Testis (tissue), 2 donors: ENCODE measurements around the gene GOLGA6L10.
"Not testable (repeated sequence)": the region's sequence is repeated elsewhere in the genome, so short reads cannot be mapped to it uniquely, and the experiment has no call there.

Experiments
- POLR2A ChIP-seq: fragments of 450-650 bp; IDR thresholded peaks from one replicate; pipeline ENCODE4 v1.6.1; 2017; ENCODE audit warnings: antibody characterized with exemption, mild to moderate bottlenecking, moderate library complexity
- TF ChIP-seq, protein P1 (sequence below), 3 experiments: fragments of 450-650 bp in 2 of 3; fragments of 200-600 bp in 1 of 3; sonication (generic) in 1 of 3; IDR thresholded peaks; one replicate each; pipeline ENCODE4 v1.5.1; 2016 to 2019; ENCODE audit warnings: antibody characterized with exemption in 3 of 3, mild to moderate bottlenecking in 2 of 3, moderate library complexity in 1 of 3

DNA sequence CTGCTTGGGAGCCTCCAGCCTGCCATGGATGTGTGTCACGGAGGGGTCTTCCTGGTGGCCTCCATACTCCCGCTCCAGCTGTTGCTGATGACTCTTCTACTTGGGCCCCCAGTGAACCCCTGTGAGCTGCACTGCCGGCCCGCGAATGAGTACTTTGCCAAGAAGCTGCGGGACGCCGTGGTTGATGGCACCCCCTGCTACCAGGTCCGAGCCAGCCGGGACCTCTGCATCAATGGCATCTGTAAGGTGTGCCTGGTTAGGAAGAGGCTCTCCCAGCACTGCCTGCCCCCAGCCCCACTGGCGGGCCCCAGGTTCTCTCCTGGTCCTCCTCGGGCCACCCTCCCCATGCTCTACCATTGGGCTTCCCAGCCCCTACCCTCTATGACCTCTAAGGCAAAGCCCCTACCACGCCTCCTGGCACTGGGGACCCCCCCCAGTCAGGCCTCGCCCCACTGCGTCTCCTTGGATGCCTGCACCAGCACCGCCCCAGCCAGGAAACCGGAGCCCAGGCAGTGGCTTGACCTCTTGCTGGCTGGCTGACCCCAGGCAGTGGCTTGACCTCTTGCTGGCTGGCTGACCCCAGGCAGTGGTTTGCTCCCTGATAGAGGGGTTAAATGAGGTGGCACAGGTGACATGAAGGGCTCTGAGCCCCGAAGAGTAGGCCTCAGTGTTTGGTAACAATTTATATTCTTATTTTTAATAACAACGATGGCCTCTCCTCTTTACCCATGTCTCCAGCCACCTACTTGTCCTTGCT is 29.6 kb downstream of the GOLGA6L10 start:
- TF ChIP-seq, protein P1, sequence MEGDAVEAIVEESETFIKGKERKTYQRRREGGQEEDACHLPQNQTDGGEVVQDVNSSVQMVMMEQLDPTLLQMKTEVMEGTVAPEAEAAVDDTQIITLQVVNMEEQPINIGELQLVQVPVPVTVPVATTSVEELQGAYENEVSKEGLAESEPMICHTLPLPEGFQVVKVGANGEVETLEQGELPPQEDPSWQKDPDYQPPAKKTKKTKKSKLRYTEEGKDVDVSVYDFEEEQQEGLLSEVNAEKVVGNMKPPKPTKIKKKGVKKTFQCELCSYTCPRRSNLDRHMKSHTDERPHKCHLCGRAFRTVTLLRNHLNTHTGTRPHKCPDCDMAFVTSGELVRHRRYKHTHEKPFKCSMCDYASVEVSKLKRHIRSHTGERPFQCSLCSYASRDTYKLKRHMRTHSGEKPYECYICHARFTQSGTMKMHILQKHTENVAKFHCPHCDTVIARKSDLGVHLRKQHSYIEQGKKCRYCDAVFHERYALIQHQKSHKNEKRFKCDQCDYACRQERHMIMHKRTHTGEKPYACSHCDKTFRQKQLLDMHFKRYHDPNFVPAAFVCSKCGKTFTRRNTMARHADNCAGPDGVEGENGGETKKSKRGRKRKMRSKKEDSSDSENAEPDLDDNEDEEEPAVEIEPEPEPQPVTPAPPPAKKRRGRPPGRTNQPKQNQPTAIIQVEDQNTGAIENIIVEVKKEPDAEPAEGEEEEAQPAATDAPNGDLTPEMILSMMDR (IDR thresholded peaks at IDR 0.05), result not testable (repeated sequence)
- TF ChIP-seq POLR2A, result not testable (repeated sequence)
